ENCODE measurements around the gene UBL3.
A peak's percentile ranks its signal among the peaks of the same experiment; 100 is the strongest.

UBL3 gene

GRCh38 chr13:29887686-29888085 lies 37.3 kb upstream of the UBL3 start:
- no peak for DNase-seq (ENCODE audit: low read depth)
- H3K4me3 ChIP-seq (ENCODE audit: control insufficient read depth, low read depth, low read length), result no peak overlapping the region
- no peak for TF ChIP-seq CTCF (conservative IDR thresholded peaks at IDR 0.05; ENCODE audit: control insufficient read depth, insufficient read depth, low read depth, low read length)

GRCh38 chr13:29887030-29887557 lies 36.7 kb upstream of the UBL3 start:
- DNase-seq (ENCODE audit: low read depth), result no peak
- no peak overlapping the region for H3K4me3 ChIP-seq (ENCODE audit: control insufficient read depth, low read depth, low read length)
- TF ChIP-seq CTCF (conservative IDR thresholded peaks at IDR 0.05; ENCODE audit: control insufficient read depth, insufficient read depth, low read depth, low read length), result no peak

- DNase-seq (ENCODE audit: low read depth), result no peak
- no peak for TF ChIP-seq CTCF (conservative IDR thresholded peaks at IDR 0.05; ENCODE audit: control insufficient read depth, insufficient read depth, low read depth, low read length)
- H3K4me3 ChIP-seq (ENCODE audit: control insufficient read depth, low read depth, low read length), result no peak overlapping the region
Measured at GRCh38 chr13:29886446-29886845, 36.0 kb upstream of the UBL3 start.

- no peak overlapping the region for H3K4me3 ChIP-seq (ENCODE audit: control insufficient read depth, low read depth, low read length)
- DNase-seq (ENCODE audit: low read depth), result no peak
- TF ChIP-seq CTCF (conservative IDR thresholded peaks at IDR 0.05; ENCODE audit: control insufficient read depth, insufficient read depth, low read depth, low read length), result no peak
Measured at GRCh38 chr13:29885989-29886388, 35.6 kb upstream of the UBL3 start.

- H3K4me3 ChIP-seq (ENCODE audit: control insufficient read depth, low read depth, low read length), result no peak overlapping the region
- DNase-seq (ENCODE audit: low read depth), result peak; percentile 16
- no peak for TF ChIP-seq CTCF (conservative IDR thresholded peaks at IDR 0.05; ENCODE audit: control insufficient read depth, insufficient read depth, low read depth, low read length)
Measured at GRCh38 chr13:29884671-29885430, 34.4 kb upstream of the UBL3 start.

- no peak for DNase-seq (ENCODE audit: low read depth)
- H3K4me3 ChIP-seq (ENCODE audit: control insufficient read depth, low read depth, low read length), result no peak overlapping the region
- no peak for TF ChIP-seq CTCF (conservative IDR thresholded peaks at IDR 0.05; ENCODE audit: control insufficient read depth, insufficient read depth, low read depth, low read length)
Measured at GRCh38 chr13:29883941-29884518, 33.6 kb upstream of the UBL3 start.

Measured in fibroblast of mammary gland (primary cell).